ENCODE data around the gene FUCA2.
A peak's percentile ranks its signal among the peaks of the same experiment; 100 is the strongest.
"Not testable (repeated sequence)": the region's sequence is repeated elsewhere in the genome, so short reads cannot be mapped to it uniquely, and the experiment has no call there.

FUCA2 gene

GRCh38 chr6:143496974-143497373 lies 14.5 kb downstream of the FUCA2 start:
- DNase-seq = no peak

- DNase-seq = no peak
Measured at GRCh38 chr6:143490775-143491174, 20.7 kb downstream of the FUCA2 start.

- no peak for DNase-seq
Measured at GRCh38 chr6:143490244-143490643, 21.3 kb downstream of the FUCA2 start.

GRCh38 chr6:143486752-143487151 lies 24.8 kb downstream of the FUCA2 start:
- DNase-seq = no peak

GRCh38 chr6:143485967-143486366 lies 25.6 kb downstream of the FUCA2 start:
- no peak for DNase-seq

- DNase-seq = peak; percentile 3
Measured at GRCh38 chr6:143482593-143482992, 28.9 kb downstream of the FUCA2 start.

GRCh38 chr6:143478479-143479062 lies 32.9 kb downstream of the FUCA2 start:
- DNase-seq = no peak

- DNase-seq = no peak
Measured at GRCh38 chr6:143476545-143476944, 35.0 kb downstream of the FUCA2 start.

GRCh38 chr6:143471822-143472221 lies 39.7 kb downstream of the FUCA2 start:
- no peak for DNase-seq

- DNase-seq = not testable (repeated sequence)
Measured at GRCh38 chr6:143468823-143469222, 42.7 kb downstream of the FUCA2 start.

- DNase-seq = no peak
Measured at GRCh38 chr6:143468026-143468425, 43.5 kb downstream of the FUCA2 start.

GRCh38 chr6:143465546-143465945 lies 46.0 kb downstream of the FUCA2 start:
- DNase-seq = no peak

GRCh38 chr6:143457563-143458359 lies 53.8 kb downstream of the FUCA2 start:
- peak; percentile 52 for DNase-seq

GRCh38 chr6:143451531-143451930 lies 60.0 kb downstream of the FUCA2 start:
- peak; percentile 7 for DNase-seq

GRCh38 chr6:143450453-143451371 lies 60.8 kb downstream of the FUCA2 start, which contains the start of the genes ADAT2 and PEX3:
TSS of gene ADAT2 (minus strand) at chr6:143450695. CDS start at chr6:143450658, 37 bp downstream.
TSS of gene PEX3 (plus strand) at chr6:143450805. CDS start at chr6:143451043, 238 bp downstream.
- DNase-seq = peak; percentile 93

GRCh38 chr6:143449714-143450452 lies 61.6 kb downstream of the FUCA2 start:
- peak; percentile 25 for DNase-seq

- no peak for DNase-seq
Measured at GRCh38 chr6:143449082-143449713, 62.3 kb downstream of the FUCA2 start.

GRCh38 chr6:143447865-143448264 lies 63.7 kb downstream of the FUCA2 start:
- DNase-seq = not testable (repeated sequence)

All from fibroblast of skin of right quadriceps (primary cell).